OCI-LY3 (cell line): ENCODE results near the gene NUDCD3.
A peak's percentile ranks its signal among the peaks of the same experiment; 100 is the strongest.

Experiments used
- H2AFZ ChIP-seq: fragments of 200-600, 300-600 bp; shearing (Covaris generic); 2 replicates; pipeline ENCODE4 v1.6.0; 2014; ENCODE audit warnings: antibody characterized with exemption, low read depth, low read length
- H3K27ac ChIP-seq: fragments of 200-600, 300-600 bp; sonication (generic); 2 replicates; pipeline ENCODE4 v1.5.1; 2014; ENCODE audit warnings: mild to moderate bottlenecking, low read length, moderate library complexity, mixed read lengths
- H3K27me3 ChIP-seq: fragments of 200-600, 300-600 bp; sonication (generic); 2 replicates; pipeline ENCODE4 v1.6.1; 2014; ENCODE audit warnings: low read depth, low read length, mixed read lengths
- H3K36me3 ChIP-seq: fragments of 200-600, 300-600 bp; sonication (generic); replicated peaks from 2 replicates; pipeline ENCODE3; 2014; ENCODE audit warnings: low read depth, low read length, mixed read lengths
- H3K4me1 ChIP-seq: fragments of 300-600, 200-600 bp; sonication (generic); 2 replicates; pipeline ENCODE4 v1.6.1; 2014; ENCODE audit warnings: low read length, mixed read lengths
- H3K4me2 ChIP-seq: fragments of 200-600, 300-600 bp; sonication (generic); 2 replicates; pipeline ENCODE4 v1.6.1; 2014; ENCODE audit warnings: low read length, mixed read lengths
- H3K4me3 ChIP-seq: fragments of 300-600, 200-600 bp; sonication (generic); 2 replicates; pipeline ENCODE4 v1.5.1; 2014; ENCODE audit warnings: antibody characterized with exemption, mild to moderate bottlenecking, low read length, moderate library complexity
- H3K79me2 ChIP-seq: fragments of 300-600, 200-600 bp; shearing (Covaris generic); 2 replicates; pipeline ENCODE4 v1.6.1; 2014; ENCODE audit warnings: mild to moderate bottlenecking, low read length, mixed read lengths
- H3K9ac ChIP-seq: fragments of 300-600, 200-600 bp; shearing (Covaris generic); 2 replicates; pipeline ENCODE4 v1.6.0; 2014; ENCODE audit warnings: mild to moderate bottlenecking, low read length, moderate library complexity
- H3K9me3 ChIP-seq: fragments of 200-600, 300-600 bp; shearing (Covaris generic); 2 replicates; pipeline ENCODE4 v1.6.1; 2014; ENCODE audit warnings: low read length, mixed read lengths; ENCODE audit not compliant: insufficient read depth
- H4K20me1 ChIP-seq: fragments of 200-600, 300-600 bp; sonication (generic); 2 replicates; pipeline ENCODE4 v1.6.1; 2016; ENCODE audit warnings: low read length, mixed read lengths; ENCODE audit not compliant: insufficient read depth
- CTCF ChIP-seq: fragments of 200-600, 300-600 bp; sonication (generic); IDR thresholded peaks from 2 replicates; pipeline ENCODE4 v1.5.1; 2014; ENCODE audit warnings: antibody characterized with exemption, low read length, low read depth
- EZH2phosphoT487 ChIP-seq: fragments of 200-600 bp; shearing (Covaris generic); IDR thresholded peaks from 2 replicates; pipeline ENCODE4 v1.6.1; 2018; ENCODE audit warnings: antibody characterized with exemption, mixed run types, low read depth

NUDCD3 gene

GRCh38 chr7:44534501-44534900 is 44.0 kb upstream of the NUDCD3 start:
- H2AFZ ChIP-seq, result no peak overlapping the region
- no peak overlapping the region for H3K27ac ChIP-seq

GRCh38 chr7:44534087-44534486 is 43.6 kb upstream of the NUDCD3 start:
- no peaks in the 10 kb centered on the region for H3K27me3 ChIP-seq
- H3K79me2 ChIP-seq, result no peaks in the 10 kb centered on the region
- H2AFZ ChIP-seq, result no peak overlapping the region
- H3K27ac ChIP-seq, result no peak overlapping the region
- H3K36me3 ChIP-seq, result no peaks in the 10 kb centered on the region
- no peak overlapping the region for H3K4me2 ChIP-seq
- no peak overlapping the region for H3K4me3 ChIP-seq
- H3K9ac ChIP-seq, result no peak overlapping the region
- H4K20me1 ChIP-seq, result no peaks in the 10 kb centered on the region
- TF ChIP-seq EZH2phosphoT487 (no peak), CTCF (no peak)
- no peaks in the 10 kb centered on the region for H3K4me1 ChIP-seq
- no peaks in the 10 kb centered on the region for H3K9me3 ChIP-seq

More at GRCh38 chr7:44534501-44534900, 44.0 kb upstream of the NUDCD3 start:
- peak; percentile 70 for TF ChIP-seq CTCF
- TF ChIP-seq EZH2phosphoT487, result no peak
- Histone ChIP-seq H3K4me3 (no peak overlapping the region), H3K4me1 (no peaks in the 10 kb centered on the region), H3K27me3 (no peaks in the 10 kb centered on the region), H3K9me3 (no peaks in the 10 kb centered on the region), H3K9ac (no peak overlapping the region), H3K79me2 (no peaks in the 10 kb centered on the region), H4K20me1 (no peaks in the 10 kb centered on the region), H3K36me3 (no peaks in the 10 kb centered on the region), H3K4me2 (no peak overlapping the region)

DNA sequence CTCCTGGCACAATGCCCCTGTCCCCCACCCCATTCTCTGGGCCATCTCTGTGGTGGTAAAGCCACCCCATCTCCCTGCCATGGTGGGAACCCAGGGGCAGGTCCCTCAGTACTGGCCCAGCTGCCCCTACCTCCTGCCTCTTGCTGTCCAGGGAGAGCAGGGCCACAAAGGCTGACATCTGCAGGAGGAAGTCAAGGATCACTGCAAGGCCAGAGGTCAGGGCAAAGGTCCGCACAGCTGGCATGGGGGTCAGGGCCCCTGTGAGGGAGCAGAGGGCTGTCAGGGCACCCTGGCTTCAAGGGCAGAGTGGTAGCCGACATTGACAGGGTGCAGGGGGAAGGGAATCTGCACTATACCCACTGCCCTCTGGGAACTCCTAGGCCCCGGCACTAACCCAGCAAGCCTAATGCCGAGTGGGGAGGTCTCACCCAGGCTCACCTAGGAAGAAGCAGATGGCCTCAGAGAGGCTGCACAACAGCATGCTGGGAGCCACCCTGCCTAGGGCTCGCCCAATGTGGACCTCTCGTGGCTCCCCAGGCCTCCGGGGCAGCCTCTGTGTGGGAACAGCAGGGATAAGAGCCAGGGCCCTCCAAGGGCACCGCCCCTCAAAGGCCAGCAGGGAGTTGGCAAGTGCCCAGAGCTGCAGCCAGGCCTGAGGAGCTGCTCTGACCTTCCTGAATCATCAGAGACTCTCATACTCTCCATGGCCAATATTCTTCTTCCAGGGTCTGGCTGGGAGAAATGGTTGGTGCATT is 43.0 kb upstream of the NUDCD3 start:
- Histone ChIP-seq H3K4me3 (no peak overlapping the region), H3K79me2 (no peaks in the 10 kb centered on the region), H3K4me2 (no peak overlapping the region), H3K4me1 (no peaks in the 10 kb centered on the region), H4K20me1 (no peaks in the 10 kb centered on the region), H3K36me3 (no peaks in the 10 kb centered on the region), H3K9ac (no peak overlapping the region), H3K9me3 (no peaks in the 10 kb centered on the region), H3K27ac (no peak overlapping the region), H2AFZ (no peak overlapping the region), H3K27me3 (no peaks in the 10 kb centered on the region)
- TF ChIP-seq EZH2phosphoT487, result no peak
- TF ChIP-seq CTCF, result no peak

GRCh38 chr7:44531421-44532380 is 41.2 kb upstream of the NUDCD3 start:
- TF ChIP-seq CTCF (no peak), EZH2phosphoT487 (no peak)
- Histone ChIP-seq H3K27ac (no peak overlapping the region), H4K20me1 (no peaks in the 10 kb centered on the region), H3K4me2 (no peak overlapping the region), H2AFZ (no peak overlapping the region), H3K4me3 (no peak overlapping the region), H3K9me3 (no peaks in the 10 kb centered on the region), H3K36me3 (no peaks in the 10 kb centered on the region), H3K27me3 (no peaks in the 10 kb centered on the region), H3K9ac (no peak overlapping the region), H3K79me2 (no peaks in the 10 kb centered on the region), H3K4me1 (no peaks in the 10 kb centered on the region)
